Stimulated activated CD8-positive, alpha-beta memory T cell treated with anti-CD3 and anti-CD28 coated beads, Interleukin-2, amount 100 ng/mL, for 48 hours (primary cell): Measurements from ENCODE around the gene ARHGEF25.
"Not testable (repeated sequence)": the region's sequence is repeated elsewhere in the genome, so short reads cannot be mapped to it uniquely, and the experiment has no call there.

Experiments
- DNase-seq, 2 donors: peaks; one replicate each; pipeline ENCODE4 v3.0.0-alpha.2; 2020; ENCODE audit warnings: low read depth in 2 of 2

ARHGEF25 gene

DNA sequence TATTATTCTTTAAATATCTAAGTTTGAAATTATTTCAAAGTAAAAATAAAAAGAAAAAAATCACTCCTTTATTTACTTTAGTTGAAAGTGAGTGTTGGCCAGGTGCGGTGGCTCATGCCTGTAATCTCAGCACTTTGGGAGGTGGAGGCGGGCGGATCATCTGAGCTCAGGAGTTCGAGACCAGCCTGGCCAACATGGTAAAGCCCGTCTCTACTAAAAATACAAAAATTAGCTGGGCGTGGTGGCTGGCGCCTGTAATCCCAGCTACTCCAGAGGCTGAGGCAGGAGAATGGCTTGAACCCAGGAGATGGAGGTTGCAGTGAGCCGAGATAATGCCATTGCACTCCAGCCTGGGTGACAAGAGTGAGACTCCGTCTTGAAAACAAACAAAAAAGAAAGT lies 25.5 kb downstream of the ARHGEF25 start:
- not testable (repeated sequence) for DNase-seq

DNA sequence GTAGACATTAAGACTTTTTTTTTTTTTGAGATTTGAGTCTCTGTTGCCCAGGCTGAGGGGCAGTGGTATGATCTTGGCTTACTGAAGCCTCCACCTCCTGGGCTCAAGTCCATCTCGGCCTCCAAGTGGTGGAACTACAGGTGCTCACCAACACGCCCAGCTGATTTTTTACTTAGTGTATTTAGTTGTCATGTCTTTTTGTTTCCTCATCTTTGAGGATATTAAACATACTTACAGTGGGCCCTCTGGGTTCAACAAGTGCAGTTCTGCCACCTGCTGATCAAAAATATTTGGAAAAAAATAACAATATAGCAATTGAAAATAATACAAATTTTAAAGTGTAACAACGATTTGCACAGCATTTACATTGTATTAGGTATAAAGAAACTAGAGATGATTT lies 26.1 kb downstream of the ARHGEF25 start:
- DNase-seq = no peak

DNA sequence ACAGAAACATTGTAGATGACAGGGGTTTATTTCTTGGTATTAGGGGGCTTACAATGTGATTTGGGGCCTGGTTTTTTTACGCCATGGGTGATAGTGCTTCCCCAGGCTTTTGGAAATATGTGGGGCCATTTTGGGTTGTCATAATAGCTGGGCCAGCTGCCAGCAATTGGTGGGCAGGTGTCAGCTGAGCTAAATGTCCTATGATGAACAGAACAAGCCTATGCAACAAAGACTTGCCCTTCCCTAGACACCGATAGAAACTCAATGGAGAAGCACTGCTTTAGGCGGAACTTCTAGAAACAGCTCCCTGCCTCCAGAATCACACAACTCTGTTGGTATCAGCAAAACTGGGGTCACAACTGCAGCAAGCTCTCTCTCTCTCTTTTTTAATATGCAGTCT lies 26.9 kb downstream of the ARHGEF25 start:
- no peak for DNase-seq

DNA sequence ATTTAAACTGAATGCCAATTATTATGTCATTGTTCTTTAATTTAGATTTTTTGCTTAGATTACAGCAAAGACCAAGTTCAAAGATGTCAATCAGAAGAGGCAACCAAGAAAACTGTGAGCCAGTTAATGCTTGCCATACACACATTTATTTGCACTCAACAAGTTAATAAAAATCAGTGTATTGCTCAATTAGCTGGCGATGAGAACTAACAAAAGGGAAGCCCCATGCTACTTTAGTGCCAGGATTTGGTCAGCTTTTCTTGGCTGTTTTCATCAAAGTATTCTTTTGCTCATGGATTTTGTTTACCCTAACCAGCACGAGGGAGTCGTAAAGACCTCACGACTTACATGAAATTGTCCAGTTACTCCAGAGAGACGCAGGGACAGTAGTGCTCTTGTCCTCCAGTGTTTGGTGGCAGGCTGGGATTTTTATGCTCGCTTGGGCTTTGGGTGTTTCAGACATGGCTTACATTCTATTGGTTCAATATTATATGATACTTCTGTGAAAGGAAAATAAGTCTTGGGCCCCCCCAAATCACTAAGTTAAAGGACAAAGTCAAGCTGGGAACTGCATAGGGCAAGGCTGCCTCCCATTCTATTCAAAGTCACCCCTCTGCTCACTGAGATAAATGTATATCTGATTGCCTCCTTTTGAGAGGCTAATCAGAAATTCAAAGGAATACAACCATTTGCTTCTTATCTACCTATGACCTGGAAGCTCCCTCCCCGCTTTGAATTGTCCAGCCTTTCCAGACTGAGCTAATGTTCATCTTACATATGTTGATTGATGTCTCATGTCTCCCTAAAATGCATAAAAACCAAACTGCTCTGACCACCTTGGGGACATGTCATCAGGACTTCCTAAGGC lies 29.2 kb downstream of the ARHGEF25 start:
- DNase-seq = no peak

DNA sequence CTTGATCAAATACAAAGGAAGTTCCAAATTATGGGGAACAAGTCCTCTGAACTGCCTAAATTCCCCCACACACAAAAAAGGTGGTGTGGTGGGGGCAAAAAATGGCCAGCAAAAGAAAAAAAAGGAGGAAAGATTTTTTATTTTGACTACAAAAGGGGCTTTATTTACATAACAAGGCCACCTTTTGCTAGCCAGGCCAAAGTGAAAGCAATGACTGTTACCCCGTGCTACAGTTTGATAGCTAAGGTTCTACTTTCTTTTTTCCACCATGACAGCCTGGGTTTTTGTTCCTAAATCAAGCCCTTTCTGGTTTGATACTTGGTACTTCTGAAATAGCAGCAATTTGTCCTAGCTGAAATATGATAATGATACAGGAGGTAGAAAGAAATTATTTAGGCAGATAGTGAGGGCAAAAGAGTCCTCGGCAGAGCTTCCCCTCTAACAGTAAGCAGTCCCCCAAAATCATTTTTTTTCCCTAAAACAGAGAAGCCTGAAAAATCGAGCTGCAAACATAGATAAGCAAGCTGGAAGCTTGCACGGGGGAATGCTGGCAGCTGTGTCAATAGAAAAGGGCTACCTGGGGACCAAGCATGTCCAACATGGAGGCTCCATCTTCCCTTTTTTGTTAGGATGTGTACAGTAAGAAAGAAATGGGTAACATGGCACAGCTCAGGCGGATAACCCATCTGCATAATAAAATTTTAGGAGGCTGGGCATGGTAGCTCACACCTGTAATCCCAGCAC lies 30.6 kb downstream of the ARHGEF25 start:
- DNase-seq = no peak

DNA sequence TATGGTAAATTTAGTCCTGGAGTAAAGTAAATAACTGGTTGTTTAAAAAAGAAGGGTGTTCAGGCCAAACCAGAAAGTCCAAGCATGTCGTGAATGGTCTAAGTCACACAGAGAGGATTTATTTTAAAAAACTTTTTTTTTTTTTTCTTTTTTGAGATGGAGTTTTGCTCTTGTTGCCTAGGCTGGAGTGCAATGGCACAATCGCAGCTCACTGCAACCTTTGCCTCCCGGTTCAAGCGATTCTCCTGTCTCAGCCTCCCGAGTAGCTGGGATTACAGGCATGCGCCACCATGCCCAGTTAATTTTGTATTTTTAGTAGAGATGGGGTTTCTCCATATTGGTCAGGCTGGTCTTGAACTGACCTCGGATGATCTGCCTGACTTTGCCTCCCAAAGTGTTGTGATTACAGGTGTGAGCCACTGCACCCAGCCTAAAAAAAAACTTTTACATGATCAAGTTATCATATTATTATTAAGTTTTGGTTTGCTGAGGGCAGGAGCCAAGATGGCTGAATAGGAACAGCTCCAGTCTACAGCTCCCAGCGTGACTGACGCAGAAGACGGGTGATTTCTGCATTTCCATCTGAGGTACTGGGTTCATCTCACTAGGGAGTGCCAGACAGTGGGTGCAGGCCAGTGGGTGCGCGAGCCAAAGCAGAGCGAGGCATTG lies 34.9 kb downstream of the ARHGEF25 start:
- not testable (repeated sequence) for DNase-seq

DNA sequence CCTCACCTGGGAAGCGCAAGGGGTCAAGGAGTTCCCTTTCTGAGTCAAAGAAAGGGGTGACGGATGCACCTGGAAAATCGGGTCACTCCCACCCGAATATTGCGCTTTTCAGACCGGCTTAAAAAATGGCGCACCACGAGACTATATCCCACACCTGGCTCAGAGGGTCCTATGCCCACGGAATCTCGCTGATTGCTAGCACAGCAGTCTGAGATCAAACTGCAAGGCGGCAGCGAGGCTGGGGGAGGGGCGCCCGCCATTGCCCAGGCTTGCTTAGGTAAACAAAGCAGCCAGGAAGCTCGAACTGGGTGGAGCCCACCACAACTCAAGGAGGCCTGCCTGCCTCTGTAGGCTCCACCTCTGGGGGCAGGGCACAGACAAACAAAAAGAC lies 35.4 kb downstream of the ARHGEF25 start:
- not testable (repeated sequence) for DNase-seq

DNA sequence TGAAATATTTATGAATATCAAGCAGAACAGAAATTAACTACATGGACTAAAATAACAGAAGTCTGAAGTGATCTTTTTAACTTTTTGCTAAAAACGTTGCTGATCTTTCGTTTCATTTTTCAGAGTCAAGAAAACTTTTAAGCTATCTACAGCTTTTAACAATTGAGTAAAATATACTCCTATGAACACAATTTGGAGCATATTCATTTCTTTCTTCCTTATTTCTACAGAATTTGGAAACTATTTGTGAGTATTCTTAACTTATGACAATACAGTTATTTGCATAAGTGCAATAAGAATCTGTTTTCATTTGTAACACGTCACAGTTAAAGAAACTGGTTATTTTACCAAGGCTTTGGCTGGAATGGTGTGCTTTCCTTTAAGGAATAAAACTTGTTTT lies 42.8 kb downstream of the ARHGEF25 start:
- no peak for DNase-seq

DNA sequence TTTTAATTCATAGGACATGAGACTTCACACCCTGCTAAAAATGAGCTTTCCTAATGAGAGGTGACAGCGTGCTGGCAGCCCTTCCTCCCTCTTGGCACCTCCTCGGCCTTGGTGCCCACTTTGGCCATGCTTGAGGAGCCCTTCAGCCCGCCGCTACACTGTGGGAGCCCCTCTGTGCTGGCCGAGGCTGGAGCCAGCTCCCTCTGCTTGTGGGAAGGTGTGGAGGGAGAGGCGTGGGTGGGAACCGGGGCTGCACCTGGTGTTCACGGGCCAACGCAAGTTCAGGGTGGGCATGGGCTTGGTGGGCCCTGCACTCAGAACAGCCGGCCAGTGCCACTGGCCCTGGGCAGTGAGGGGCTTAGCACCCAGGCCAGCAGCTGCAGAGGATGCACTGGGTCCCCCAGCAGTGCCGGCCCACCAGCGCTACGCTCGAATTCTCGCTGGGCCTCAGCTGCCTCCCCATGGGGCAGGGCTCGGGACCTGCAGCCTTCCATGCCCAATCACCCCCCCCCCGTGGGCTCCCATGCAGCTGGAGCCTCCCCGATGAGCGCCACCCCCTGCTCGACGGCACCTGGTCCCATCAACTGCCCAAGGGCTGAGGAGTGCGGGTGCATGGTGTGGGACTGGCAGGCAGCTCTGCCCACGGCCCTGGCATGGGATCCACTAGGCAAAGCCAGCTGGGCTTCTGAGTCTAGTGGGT lies 44.5 kb downstream of the ARHGEF25 start:
- no peak for DNase-seq

DNA sequence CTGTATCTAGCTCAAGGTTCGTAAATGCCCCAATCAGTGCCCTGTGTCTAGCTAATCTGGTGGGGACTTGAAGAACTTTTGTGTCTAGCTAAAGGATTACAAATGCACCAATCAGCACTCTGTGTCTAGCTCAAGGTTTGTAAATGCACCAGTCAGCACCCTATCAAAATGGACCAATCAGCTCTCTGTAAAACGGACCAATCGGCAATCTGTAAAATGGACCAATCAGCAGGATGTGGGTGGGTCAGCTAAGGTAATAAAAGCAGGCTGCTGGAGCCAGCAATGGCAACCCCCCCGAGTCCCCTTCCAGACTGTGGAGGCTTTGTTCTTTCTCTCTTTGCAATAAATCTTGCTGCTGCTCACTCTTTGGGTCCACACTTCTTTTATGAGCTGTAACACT lies 45.2 kb downstream of the ARHGEF25 start:
- not testable (repeated sequence) for DNase-seq

DNA sequence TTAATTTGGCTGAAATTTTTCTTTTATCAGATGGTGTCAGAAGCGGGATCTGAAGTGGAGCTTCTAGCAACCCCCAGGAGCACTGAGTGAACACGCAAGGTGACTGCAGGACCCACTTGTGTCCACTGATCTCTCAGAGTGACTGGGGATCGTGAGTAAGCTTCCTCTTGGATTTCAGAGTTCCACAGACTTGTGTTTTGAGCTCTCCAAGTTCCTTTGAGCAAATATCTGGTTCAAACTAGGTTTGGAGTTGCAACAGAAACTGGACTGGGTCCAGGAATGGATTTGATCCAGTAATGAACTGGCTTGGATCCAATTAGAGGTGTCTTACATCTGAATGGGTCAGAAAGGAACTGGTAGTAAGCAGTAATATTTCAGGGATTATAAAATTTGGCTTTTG lies 46.5 kb downstream of the ARHGEF25 start:
- DNase-seq = no peak

DNA sequence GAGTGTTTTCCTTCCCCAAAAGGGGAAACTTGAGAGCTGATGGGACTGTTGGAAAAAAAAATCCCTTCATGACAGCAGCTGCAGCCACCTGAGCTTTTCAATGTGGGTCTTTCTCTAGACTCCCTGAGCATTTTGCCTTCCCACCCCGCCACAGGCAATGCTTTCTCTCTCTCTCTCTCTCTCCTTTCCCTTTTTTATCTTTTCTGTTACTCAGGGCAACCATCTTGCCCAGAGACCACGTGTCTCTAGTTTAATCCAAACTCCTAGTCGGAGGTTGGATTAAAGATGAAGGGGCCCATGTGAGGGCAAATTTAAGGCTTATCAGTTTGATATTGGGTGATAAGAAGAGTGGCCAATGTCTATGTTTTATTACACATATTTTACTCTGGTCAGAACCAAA lies 47.7 kb downstream of the ARHGEF25 start:
- no peak for DNase-seq

DNA sequence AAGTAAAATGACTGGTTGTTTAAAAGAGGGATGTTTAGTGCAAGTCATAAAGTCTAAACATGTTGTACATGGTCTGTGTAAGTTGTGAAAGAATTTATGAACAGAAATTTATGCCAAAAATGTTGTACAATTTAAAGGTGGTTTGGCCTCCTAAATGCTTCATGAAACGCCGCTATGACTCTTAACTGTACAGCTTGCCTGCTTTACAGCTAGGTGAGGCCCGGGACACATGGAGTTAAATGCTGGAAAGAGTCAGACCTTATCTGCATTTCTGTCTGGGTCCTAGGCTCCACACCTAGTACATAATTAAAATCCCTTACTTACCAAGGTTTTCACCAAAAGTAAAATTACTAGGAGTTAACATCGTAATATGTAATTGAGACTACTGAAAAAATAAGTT lies 50.1 kb downstream of the ARHGEF25 start:
- no peak for DNase-seq

DNA sequence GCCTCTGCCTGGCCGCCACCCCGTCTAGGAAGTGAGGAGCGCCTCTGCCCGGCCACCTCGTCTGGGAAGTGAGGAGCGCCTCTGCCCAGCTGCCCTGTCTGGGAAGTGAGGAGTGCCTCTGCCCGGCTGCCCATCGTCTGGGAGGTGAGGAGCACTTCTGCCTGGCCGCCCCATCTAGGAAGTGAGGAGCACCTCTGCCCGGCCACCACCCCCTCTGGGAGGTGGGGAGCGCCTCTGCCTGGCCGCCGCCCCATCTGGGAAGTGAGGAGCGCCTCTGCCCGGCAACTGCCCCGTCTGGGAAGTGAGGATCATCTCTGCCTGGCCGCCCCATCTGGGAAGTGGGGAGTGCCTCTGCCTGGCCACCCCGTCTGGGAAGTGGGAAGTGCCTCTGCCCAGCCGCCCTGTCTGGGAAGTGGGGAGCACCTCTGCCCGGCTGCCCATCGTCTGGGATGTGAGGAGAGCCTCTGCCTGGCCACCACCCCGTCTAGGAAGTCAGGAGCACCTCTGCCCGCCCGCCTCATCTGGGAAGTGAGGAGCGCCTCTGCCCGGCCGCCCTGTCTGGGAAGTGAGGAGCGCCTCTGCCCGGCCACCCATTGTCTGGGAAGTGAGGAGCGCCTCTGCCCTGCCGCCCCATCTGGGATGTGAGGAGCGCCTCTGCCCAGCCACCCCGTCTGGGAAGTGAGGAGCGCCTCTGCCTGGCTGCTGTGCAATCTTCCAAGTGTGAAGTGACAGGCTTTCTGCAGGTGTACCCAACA lies 54.0 kb downstream of the ARHGEF25 start:
- DNase-seq = not testable (repeated sequence)
